Activated CD4-positive, alpha-beta T cell treated with anti-CD3 and anti-CD28 coated beads, Interleukin-2, amount 50 U/mL, for 4 hours (primary cell): ENCODE data around the gene DNAJC5.
A peak's percentile ranks its signal among the peaks of the same experiment; 100 is the strongest.

Experiments used
- DNase-seq, 2 experiments: peaks; one replicate each; pipeline ENCODE4 v3.0.0-alpha.2; 2020

DNAJC5 gene

GRCh38 chr20:63942250-63942951 lies 47.5 kb downstream of the DNAJC5 start:
- no peak for DNase-seq

- no peak for DNase-seq
Observed at GRCh38 chr20:63942969-63943807, 48.3 kb downstream of the DNAJC5 start.

- no peak for DNase-seq
Observed at GRCh38 chr20:63943808-63944077, 48.8 kb downstream of the DNAJC5 start.

DNA sequence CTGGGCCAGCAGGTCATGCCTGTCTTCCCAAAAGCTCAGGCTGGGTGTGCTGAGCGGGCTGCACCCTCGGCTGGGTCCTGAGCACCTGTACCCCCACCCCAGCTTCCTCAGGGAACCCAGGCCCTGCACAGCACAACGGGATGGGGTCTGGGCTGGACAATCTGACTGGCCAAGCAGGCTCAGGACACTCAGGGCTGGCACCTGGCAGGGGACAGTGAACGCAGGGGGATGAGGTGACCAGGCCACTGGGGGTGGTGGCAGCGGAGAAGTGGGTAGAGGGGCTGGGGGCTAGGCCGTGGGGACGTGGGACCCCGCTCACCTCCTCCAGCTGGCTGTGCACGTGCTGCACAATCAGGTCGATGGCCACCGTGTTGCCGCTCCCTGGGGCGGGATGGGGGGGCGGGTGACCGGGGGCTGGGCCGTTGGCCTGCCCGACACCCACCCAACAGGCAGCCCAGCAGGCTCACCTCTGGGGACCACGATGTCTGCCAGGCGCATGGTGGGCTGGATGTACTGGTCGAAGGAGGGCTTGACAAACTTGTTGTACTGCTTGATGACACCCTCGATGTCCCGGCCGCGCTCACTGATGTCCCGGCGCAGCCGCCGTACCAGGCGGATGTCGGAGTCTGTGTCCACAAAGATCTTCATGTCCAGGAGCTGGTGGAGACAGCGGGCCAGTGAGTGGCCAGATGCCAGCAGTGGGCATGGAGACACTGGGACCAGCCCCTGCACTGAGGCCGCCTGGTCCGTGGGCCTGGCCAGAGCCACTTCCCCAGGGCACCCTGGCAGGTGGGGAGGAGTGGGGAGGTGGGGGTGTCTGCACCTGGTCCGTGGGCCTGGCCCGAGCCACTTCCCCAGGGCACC lies 49.4 kb downstream of the DNAJC5 start:
- no peak for DNase-seq

DNA sequence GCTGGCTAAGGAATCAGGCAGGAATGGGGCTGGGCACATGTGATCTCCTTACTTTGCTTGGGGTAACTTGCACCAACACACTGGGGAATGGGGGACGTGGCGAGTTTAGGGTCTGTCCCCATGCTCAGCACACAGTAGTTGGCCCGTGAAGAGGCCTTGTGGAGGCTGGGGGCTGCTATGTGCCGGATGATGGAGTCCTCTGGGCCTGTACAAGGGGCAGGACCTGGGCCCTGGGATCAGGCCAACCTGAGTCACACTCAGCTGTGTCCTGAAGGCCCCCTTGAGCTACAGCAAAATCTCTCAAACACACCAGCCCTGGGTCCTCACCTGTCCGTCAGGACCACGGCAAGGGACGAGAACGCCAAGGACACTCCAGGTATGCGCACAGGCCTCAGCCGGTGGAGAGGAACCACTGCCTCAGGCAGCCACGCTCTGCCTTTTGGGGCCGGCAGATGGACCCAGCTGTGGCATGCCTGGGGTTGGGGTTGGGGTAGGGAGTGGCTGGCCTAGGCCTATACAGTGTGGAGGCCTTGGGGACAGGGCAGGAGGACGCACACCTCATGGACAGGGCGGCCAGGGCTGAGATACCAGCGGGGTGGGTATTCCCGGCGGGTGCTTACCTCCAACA lies 50.2 kb downstream of the DNAJC5 start:
- no peak for DNase-seq

DNA sequence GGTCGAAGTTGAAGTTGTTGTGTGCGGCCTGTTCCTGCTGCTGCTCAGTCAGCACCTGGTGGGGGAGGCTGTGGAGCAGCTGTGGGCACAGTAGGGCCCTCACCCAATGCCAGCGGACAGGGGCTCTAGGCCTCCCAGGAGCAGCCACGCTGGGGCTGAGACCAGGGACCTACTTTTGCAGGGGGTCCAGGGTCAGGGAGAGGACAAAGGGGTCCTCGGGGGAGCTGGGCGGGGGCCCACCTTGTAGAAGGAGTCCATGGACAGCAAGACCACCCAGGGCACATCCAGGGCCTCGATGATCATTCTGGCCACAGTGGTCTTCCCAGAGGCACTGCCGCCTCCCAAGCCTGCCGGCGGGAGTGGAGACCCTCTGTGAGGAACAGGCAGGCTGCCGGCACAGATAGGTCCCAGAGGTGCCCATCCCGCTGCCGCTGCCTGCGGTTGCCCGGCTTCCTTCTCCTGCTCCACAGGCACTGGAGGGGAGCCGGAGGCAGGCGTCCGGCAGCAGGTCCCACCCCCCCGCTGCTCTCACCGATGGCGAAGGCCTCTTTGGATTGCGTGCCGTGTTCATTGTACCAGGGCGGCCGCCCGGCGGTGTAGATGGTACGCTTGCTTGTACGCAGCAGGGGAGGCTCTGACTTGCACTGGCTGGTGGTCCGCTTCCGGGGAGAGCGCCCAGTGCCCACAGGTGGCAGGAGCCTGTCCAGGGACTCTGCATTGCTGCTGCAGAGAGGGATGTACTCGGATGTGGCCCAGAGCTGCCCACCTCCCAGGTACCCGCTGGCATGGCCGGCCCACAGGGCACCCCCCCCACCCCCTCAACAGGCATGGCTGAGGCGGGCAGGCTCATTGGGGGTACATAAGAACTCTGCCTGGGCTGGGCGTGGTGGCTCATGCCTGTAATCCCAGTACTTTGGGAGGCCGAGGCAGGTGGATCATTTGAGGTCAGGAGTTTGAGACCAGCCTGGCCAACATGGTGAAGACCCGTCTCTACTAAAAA lies 51.3 kb downstream of the DNAJC5 start:
- DNase-seq: no peak

- DNase-seq: no peak
Observed at GRCh38 chr20:63946986-63947637, 52.2 kb downstream of the DNAJC5 start.

- no peak for DNase-seq
Observed at GRCh38 chr20:63947638-63948456, 52.9 kb downstream of the DNAJC5 start.

- DNase-seq: no peak
Observed at GRCh38 chr20:63950701-63951397, 55.9 kb downstream of the DNAJC5 start.

DNA sequence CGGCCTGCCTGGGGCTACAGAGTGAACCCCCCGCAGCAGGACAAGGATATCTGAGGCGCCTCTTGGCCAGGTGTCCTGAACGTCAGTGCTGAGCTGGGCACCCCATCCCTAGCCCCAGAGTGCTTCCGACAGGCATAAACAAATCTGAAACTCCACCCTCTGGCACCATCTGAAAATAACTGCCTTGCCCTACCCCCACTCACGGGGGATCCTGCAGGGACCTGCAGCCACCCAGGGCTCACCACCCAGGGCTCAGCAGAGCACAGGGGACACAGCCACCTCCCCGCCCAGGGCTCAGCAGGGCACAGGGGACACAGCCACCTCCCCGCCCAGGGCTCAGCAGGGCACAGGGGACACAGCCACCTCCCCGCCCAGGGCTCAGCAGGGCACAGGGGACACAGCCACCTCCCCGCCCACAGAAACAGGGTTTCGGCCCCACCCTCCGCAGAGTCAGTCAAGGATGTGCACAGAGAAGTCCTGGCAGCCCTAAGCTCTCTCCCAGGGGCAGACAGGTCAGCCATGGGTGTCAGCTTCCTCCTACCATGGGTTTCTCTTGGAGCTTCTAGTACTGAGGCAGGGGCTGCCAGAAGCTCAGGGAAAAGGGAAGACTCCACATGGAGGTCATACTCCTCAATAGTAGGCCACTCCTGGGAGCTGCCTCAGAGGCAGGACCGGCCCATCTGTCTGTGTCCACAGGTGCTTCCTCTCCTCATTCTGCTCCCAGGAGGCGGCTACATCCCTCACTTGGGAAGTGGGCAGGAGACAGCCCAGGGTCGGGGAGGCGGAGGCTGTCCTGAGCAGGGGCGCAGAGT lies 56.7 kb downstream of the DNAJC5 start:
- no peak for DNase-seq

GRCh38 chr20:63952210-63952535 lies 57.2 kb downstream of the DNAJC5 start:
- DNase-seq: no peak

- no peak for DNase-seq
Observed at GRCh38 chr20:63952769-63953168, 57.8 kb downstream of the DNAJC5 start.

DNA sequence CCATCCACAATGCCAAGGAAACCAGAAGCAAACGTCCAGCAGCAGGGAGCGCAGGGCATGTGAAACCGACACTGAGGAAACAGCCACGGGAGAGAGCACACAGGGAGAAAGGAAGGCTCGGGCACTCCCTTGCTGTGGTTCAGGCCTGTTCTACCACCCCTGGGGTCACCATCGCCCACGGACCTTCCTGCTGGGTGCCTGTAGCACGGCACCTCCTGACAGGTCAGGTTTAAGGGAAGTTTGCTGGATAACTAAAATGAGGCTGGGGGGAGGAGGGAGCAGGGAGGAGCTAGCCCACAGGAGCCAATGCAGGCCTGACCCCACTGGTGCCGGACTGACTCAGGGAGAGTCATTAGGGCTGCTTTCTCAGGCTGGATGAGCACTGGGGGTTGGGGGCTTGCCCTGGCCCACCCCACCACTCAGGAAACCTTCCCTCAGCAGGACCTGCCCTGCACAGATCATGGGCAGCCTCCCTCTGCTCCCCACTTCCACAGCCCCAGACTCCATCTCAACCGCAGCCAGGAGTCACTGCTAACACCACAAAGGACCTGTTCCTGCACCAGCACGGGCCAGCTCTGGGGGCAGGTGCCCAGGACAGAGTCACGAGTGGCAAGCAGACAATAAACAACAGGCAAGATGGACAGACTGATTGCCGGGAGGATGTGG lies 59.0 kb downstream of the DNAJC5 start:
- DNase-seq: no peak

GRCh38 chr20:63955281-63955826 lies 60.4 kb downstream of the DNAJC5 start:
- peak in 1 of 2 experiments; percentile 34 for DNase-seq

- peak; percentile 83 to 86 for DNase-seq
Observed at GRCh38 chr20:63955827-63956663, 61.1 kb downstream of the DNAJC5 start, which contains the start of gene UCKL1. TSS of gene UCKL1 (minus strand) at chr20:63956416. CDS start at chr20:63956372, 44 bp downstream.

DNA sequence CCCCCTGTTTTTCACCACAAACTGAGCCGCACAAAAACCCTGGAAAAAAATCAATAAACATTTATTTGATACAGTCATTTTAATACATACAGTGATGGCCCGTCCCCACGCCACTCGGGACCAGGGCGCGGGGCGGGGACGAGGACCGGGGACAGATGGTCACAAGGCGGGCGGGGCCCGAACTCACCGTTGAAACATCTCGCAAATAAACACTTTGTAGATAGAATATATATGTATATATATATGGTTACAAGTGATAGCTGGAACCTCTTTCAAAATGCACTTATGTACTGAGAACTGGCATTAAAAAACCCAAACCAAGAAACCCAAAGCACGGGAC lies 61.7 kb downstream of the DNAJC5 start:
- DNase-seq: no peak
